Common myeloid progenitor, CD34-positive (primary cell): ENCODE measurements around the gene DOCK2.

Source experiments
- CTCF ChIA-PET: fragments of 350-600 bp; sonication (Branson Sonifier 250); formaldehyde crosslinking; loops from one replicate; lab custom pipeline; 2021; ENCODE audit warnings: antibody characterized with exemption; lab: Charles Lee
- POLR2A ChIA-PET: fragments of 350-600 bp; sonication (Branson Sonifier 250); formaldehyde crosslinking; loops from one replicate; lab custom pipeline; 2021; ENCODE audit warnings: antibody characterized with exemption; lab: Charles Lee
- DNase-seq, 3 donors: peaks; one replicate each; pipeline versions ENCODE4 v3.0.0 to v3.0.0-alpha.2; 2013
- H3K27ac ChIP-seq, 2 experiments: 1 replicate in 1 of 2; 2 replicates in 1 of 2; pipeline ENCODE4 v1.7.0; 2013; ENCODE audit warnings: inconsistent platforms in 2 of 2, low read length in 2 of 2, mild to moderate bottlenecking in 2 of 2, low read depth in 1 of 2, moderate library complexity in 1 of 2; ENCODE audit not compliant: severe bottlenecking in 2 of 2, insufficient read depth in 1 of 2, poor library complexity in 1 of 2
- H3K27me3 ChIP-seq, 5 experiments: replicated peaks in 2 of 5; 1 replicate in 3 of 5; 2 replicates in 2 of 5; pipeline versions ENCODE4 v1.6.1 to v1.7.0; 2013; ENCODE audit warnings: low read length in 4 of 5, mild to moderate bottlenecking in 2 of 5, moderate library complexity in 2 of 5, inconsistent platforms in 1 of 5; ENCODE audit not compliant: insufficient read depth in 5 of 5, control insufficient read depth in 4 of 5
- H3K36me3 ChIP-seq, 4 experiments: 1 replicate in 2 of 4; 2 replicates in 2 of 4; pipeline versions ENCODE4 v1.6.1 to v1.7.0; 2013; ENCODE audit warnings: low read length in 3 of 4, control low read depth in 1 of 4, mild to moderate bottlenecking in 1 of 4; ENCODE audit not compliant: control insufficient read depth in 4 of 4, insufficient read depth in 4 of 4
- H3K4me1 ChIP-seq, 4 experiments: 1 replicate in 3 of 4; 2 replicates in 1 of 4; pipeline versions ENCODE4 v1.6.1 to v1.7.1; 2013; ENCODE audit warnings: low read length in 3 of 4, mild to moderate bottlenecking in 3 of 4, control low read depth in 1 of 4, inconsistent platforms in 1 of 4, moderate library complexity in 1 of 4; ENCODE audit not compliant: control insufficient read depth in 4 of 4, insufficient read depth in 4 of 4; ENCODE audit errors: control extremely low read depth in 1 of 4
- H3K4me3 ChIP-seq, 7 experiments: 1 replicate in 4 of 7; 2 replicates in 3 of 7; pipeline versions ENCODE4 v1.5.1 to v1.7.0; 2013; ENCODE audit warnings: mild to moderate bottlenecking in 7 of 7, low read length in 6 of 7, moderate library complexity in 6 of 7, inconsistent platforms in 2 of 7, low read depth in 2 of 7, control low read depth in 1 of 7; ENCODE audit not compliant: insufficient read depth in 4 of 7, control insufficient read depth in 1 of 7; ENCODE audit errors: extremely low read depth in 1 of 7
- H3K9me3 ChIP-seq, 5 experiments: 1 replicate in 4 of 5; 2 replicates in 1 of 5; pipeline versions ENCODE4 v1.6.1 to v1.7.1; 2013; ENCODE audit warnings: low read length in 4 of 5, mild to moderate bottlenecking in 2 of 5, inconsistent platforms in 1 of 5, low read depth in 1 of 5, moderate library complexity in 1 of 5; ENCODE audit not compliant: control insufficient read depth in 4 of 5, insufficient read depth in 2 of 5; ENCODE audit errors: control extremely low read depth in 1 of 5
- WGBS: methylation state at CpG from one replicate; pipeline ENCODE4 v1.1.5; 2013; ENCODE audit not compliant: insufficient coverage; 5-methylcytosine and 5-hydroxymethylcytosine counted together

The DOCK2 gene

GRCh38 chr5:169648725-169649310 is 11.7 kb downstream of the DOCK2 start:
- Histone ChIP-seq H3K4me3 (peak overlapping the region in 5 of 7 experiments; percentile 2 to 59 (median 32)), H3K27me3 (no peaks in the 10 kb centered on the region), H3K27ac (peak overlapping the region; percentile 46 to 65), H3K36me3 (peaks cover 0 to 38% (median 1%) of the 10 kb centered on the region in 4 experiments), H3K9me3 (no peaks in the 10 kb centered on the region), H3K4me1 (peaks cover 18 to 78% (median 68%) of the 10 kb centered on the region in 4 experiments)
- POLR2A ChIA-PET = interaction anchor here (0.9 to 1.4 kb wide), 2 partner anchors 9 to 12 kb away, joined by 3 to 8 read pairs; partner anchors contain the start of gene DOCK2
- DNase-seq = peak; percentile 36 to 69 (median 53)
- CTCF ChIA-PET = interaction anchor here (0.6 to 1.2 kb wide), 2 partner anchors 11 to 62 kb away, joined by 3 to 4 read pairs; partner anchors contain the start of gene DOCK2
- 36% methylated on average over 10 of the region's 13 CpGs for WGBS

- Histone ChIP-seq H3K4me1 (peaks cover 18 to 77% (median 68%) of the 10 kb centered on the region in 4 experiments), H3K36me3 (peaks cover 0 to 41% (median 3%) of the 10 kb centered on the region in 4 experiments), H3K4me3 (peak overlapping the region in 1 of 7 experiments; percentile 1), H3K9me3 (no peaks in the 10 kb centered on the region), H3K27ac (peak overlapping the region in 1 of 2 experiments; percentile 65), H3K27me3 (no peaks in the 10 kb centered on the region)
- peak in 2 of 3 donors; percentile 21 to 36 for DNase-seq
- ChIA-PET POLR2A (interaction anchor here (1.4 kb wide), 1 partner anchor 12 kb away, joined by 8 read pairs; the partner anchor contains the start of gene DOCK2), CTCF (interaction anchor here (1.2 kb wide), 1 partner anchor 12 kb away, joined by 4 read pairs; the partner anchor contains the start of gene DOCK2)
- WGBS = 93% methylated on average over 4 of the region's 7 CpGs
Measured at GRCh38 chr5:169649486-169649885, 12.4 kb downstream of the DOCK2 start.

- ChIA-PET POLR2A (no interaction called here), CTCF (interaction anchor here (0.9 to 3.8 kb wide), 2 partner anchors 14 to 31 kb away, joined by 3 to 16 read pairs; partner anchors contain the start of gene DOCK2)
- peak overlapping the region; percentile 67 to 84 for H3K27ac ChIP-seq
- peak overlapping the region in 6 of 7 experiments; percentile 1 to 60 (median 34) for H3K4me3 ChIP-seq
- peaks cover 4 to 54% (median 13%) of the 10 kb centered on the region in 4 experiments for H3K36me3 ChIP-seq
- peaks cover 18 to 77% (median 68%) of the 10 kb centered on the region in 4 experiments for H3K4me1 ChIP-seq
- peak; percentile 51 to 80 (median 74) for DNase-seq
- no peaks in the 10 kb centered on the region for H3K27me3 ChIP-seq
- WGBS = 35% methylated on average over 5 of the region's 5 CpGs
- no peaks in the 10 kb centered on the region for H3K9me3 ChIP-seq
Measured at GRCh38 chr5:169650701-169651331, 13.7 kb downstream of the DOCK2 start.

- H3K27ac ChIP-seq = peak overlapping the region; percentile 67 to 84
- H3K4me1 ChIP-seq = peaks cover 17 to 73% (median 65%) of the 10 kb centered on the region in 4 experiments
- CTCF ChIA-PET = interaction anchor here (1.4 to 3.8 kb wide), 2 partner anchors 12 to 14 kb away, joined by 4 to 16 read pairs; partner anchors contain the start of gene DOCK2
- H3K9me3 ChIP-seq = no peaks in the 10 kb centered on the region
- no peak for DNase-seq
- peak overlapping the region in 4 of 7 experiments; percentile 1 to 60 (median 45) for H3K4me3 ChIP-seq
- H3K27me3 ChIP-seq = no peaks in the 10 kb centered on the region
- H3K36me3 ChIP-seq = peaks cover 4 to 57% (median 20%) of the 10 kb centered on the region in 4 experiments
- 83% methylated on average over 5 of the region's 5 CpGs for WGBS
- POLR2A ChIA-PET = no interaction called here
Measured at GRCh38 chr5:169651526-169651925, 14.5 kb downstream of the DOCK2 start.

- POLR2A ChIA-PET = no interaction called here
- no peak for DNase-seq
- CTCF ChIA-PET = interaction anchor here (1.0 to 3.8 kb wide), 3 partner anchors 13 to 15 kb away, joined by 3 to 16 read pairs (median 4); partner anchors contain the start of gene DOCK2
Measured at GRCh38 chr5:169652057-169652456, 15.0 kb downstream of the DOCK2 start.

GRCh38 chr5:169653091-169653490 is 16.0 kb downstream of the DOCK2 start:
- 67% methylated on average over 2 of the region's 5 CpGs for WGBS
- Histone ChIP-seq H3K27ac (peak overlapping the region in 1 of 2 experiments; percentile 37), H3K4me3 (peak overlapping the region in 1 of 7 experiments; percentile 8), H3K9me3 (no peaks in the 10 kb centered on the region), H3K4me1 (peaks cover 14 to 58% (median 51%) of the 10 kb centered on the region in 4 experiments), H3K27me3 (no peaks in the 10 kb centered on the region), H3K36me3 (peaks cover 4 to 61% (median 24%) of the 10 kb centered on the region in 4 experiments)
- CTCF ChIA-PET = interaction anchor here (3.8 kb wide), 1 partner anchor 16 kb away, joined by 16 read pairs; the partner anchor contains the start of gene DOCK2
- DNase-seq = peak; percentile 18 to 65 (median 51)
- POLR2A ChIA-PET = interaction anchor here (1.3 kb wide), 1 partner anchor 15 kb away, joined by 5 read pairs; the partner anchor contains the start of gene DOCK2

More at GRCh38 chr5:169652057-169652456, 15.0 kb downstream of the DOCK2 start:
- Histone ChIP-seq H3K9me3 (no peaks in the 10 kb centered on the region), H3K36me3 (peaks cover 4 to 60% (median 24%) of the 10 kb centered on the region in 4 experiments), H3K27me3 (no peaks in the 10 kb centered on the region), H3K4me3 (no peak overlapping the region), H3K4me1 (peaks cover 16 to 68% (median 60%) of the 10 kb centered on the region in 4 experiments), H3K27ac (no peak overlapping the region)
- 71% methylated on average over 1 of the region's 1 CpG for WGBS
